Activated CD8-positive, alpha-beta T cell treated with anti-CD3 and anti-CD28 coated beads for 36 hours (primary cell): Measurements from ENCODE around the gene NIPAL3. TPM values are rescaled to one million over a fixed set of nuclear protein-coding genes. Genes with fewer than 3 reads are reported as not detected.

Experiments
- ATAC-seq: fragments of 200-7000 bp; cut with Tn5 transposase; one replicate; pipeline ENCODE4 v1.10.0; 2021; ENCODE audit warnings: mild to moderate bottlenecking, moderate library complexity
- CTCF ChIA-PET: fragments of 350-600 bp; sonication (Branson Sonifier 250); formaldehyde crosslinking; loops from one replicate; lab custom pipeline; 2021; ENCODE audit warnings: antibody characterized with exemption; lab: Charles Lee
- POLR2A ChIA-PET: fragments of 350-600 bp; sonication (Branson Sonifier 250); formaldehyde crosslinking; loops from one replicate; lab custom pipeline; 2021; ENCODE audit warnings: antibody characterized with exemption; lab: Charles Lee
- DNase-seq: peaks from one replicate; pipeline ENCODE4 v3.0.0-alpha.2; 2020
- H3K27ac Mint-ChIP-seq: one replicate; pipeline ENCODE4 v1.8.0; 2021; ENCODE audit warnings: mild to moderate bottlenecking, mixed read lengths
- H3K27me3 Mint-ChIP-seq: one replicate; pipeline ENCODE4 v1.8.0; 2021; ENCODE audit warnings: mixed read lengths
- H3K36me3 Mint-ChIP-seq: one replicate; pipeline ENCODE4 v1.8.0; 2021; ENCODE audit warnings: low read depth, mixed read lengths
- H3K4me1 Mint-ChIP-seq: one replicate; pipeline ENCODE4 v1.8.0; 2021; ENCODE audit warnings: low read depth, mixed read lengths
- H3K4me3 Mint-ChIP-seq: one replicate; pipeline ENCODE4 v1.8.0; 2021; ENCODE audit warnings: mild to moderate bottlenecking, moderate library complexity, mixed read lengths
- H3K9me3 Mint-ChIP-seq: one replicate; pipeline ENCODE4 v1.8.0; 2021; ENCODE audit warnings: mixed read lengths
- intact Hi-C: fragments of 100-400 bp; cut with micrococcal nuclease; formaldehyde crosslinking; loops from one replicate; pipeline ENCODE4 v1.10.0; 2022
- total RNA-seq, 2 experiments: library from RNA; stranded (reverse); gene quantifications; one replicate each; pipeline ENCODE4 v1.2.3, GENCODE V29; 2021
- TF ChIP-seq, protein P1 (sequence below): fragments of 200-600 bp; IDR thresholded peaks from one replicate; pipeline ENCODE4 v1.8.0; 2022; ENCODE audit warnings: antibody characterized with exemption, mild to moderate bottlenecking

NIPAL3 gene
- total RNA-seq, 2 experiments from 2014 or later: 33.2 to 33.3 TPM

DNA sequence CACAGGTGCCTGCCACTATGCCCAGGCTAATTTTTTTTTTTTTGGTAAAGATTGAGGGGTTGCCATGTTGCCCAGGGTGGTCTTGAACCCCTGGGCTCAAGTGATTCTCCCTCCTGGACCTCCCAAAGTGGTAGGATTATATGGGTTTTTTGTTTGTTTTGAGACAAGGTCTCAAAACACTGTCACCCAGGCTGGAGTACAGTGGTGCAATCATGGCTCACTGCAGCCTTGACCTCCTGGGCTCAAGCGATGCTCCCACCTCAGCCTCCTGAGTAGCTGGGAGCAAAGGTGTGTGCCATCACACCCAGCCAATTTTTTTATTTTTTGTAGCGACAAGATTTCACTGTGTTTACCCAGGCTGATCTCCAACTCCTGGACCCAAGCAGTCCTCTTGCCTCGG lies 78.2 kb downstream of the NIPAL3 start:
- DNase-seq: no peak
- ChIA-PET POLR2A (no interaction called here), CTCF (no interaction called here)
- Mint-ChIP-seq H3K27ac (no peak overlapping the region), H3K36me3 (peaks cover 12% of the 10 kb centered on the region), H3K27me3 (no peaks in the 10 kb centered on the region), H3K9me3 (peaks cover 5% of the 10 kb centered on the region), H3K4me3 (no peak overlapping the region), H3K4me1 (peaks cover 36% of the 10 kb centered on the region)
- no peak for ATAC-seq
- intact Hi-C loops: no loop called here
- TF ChIP-seq, protein P1, sequence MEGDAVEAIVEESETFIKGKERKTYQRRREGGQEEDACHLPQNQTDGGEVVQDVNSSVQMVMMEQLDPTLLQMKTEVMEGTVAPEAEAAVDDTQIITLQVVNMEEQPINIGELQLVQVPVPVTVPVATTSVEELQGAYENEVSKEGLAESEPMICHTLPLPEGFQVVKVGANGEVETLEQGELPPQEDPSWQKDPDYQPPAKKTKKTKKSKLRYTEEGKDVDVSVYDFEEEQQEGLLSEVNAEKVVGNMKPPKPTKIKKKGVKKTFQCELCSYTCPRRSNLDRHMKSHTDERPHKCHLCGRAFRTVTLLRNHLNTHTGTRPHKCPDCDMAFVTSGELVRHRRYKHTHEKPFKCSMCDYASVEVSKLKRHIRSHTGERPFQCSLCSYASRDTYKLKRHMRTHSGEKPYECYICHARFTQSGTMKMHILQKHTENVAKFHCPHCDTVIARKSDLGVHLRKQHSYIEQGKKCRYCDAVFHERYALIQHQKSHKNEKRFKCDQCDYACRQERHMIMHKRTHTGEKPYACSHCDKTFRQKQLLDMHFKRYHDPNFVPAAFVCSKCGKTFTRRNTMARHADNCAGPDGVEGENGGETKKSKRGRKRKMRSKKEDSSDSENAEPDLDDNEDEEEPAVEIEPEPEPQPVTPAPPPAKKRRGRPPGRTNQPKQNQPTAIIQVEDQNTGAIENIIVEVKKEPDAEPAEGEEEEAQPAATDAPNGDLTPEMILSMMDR: no peak

GRCh38 chr1:24498589-24498988 lies 83.0 kb downstream of the NIPAL3 start:
- Mint-ChIP-seq H3K27me3 (no peaks in the 10 kb centered on the region), H3K27ac (no peak overlapping the region), H3K4me3 (no peak overlapping the region), H3K36me3 (peaks cover 10% of the 10 kb centered on the region), H3K9me3 (no peaks in the 10 kb centered on the region), H3K4me1 (peaks cover 35% of the 10 kb centered on the region)
- DNase-seq (no peak), ATAC-seq (no peak)
- intact Hi-C loops: no loop called here
- ChIA-PET POLR2A (interaction anchor here (6.6 kb wide), 1 partner anchor 11 kb away, joined by 47 read pairs; no protein-coding TSS in a partner anchor), CTCF (interaction anchor here (1.3 kb wide), 1 partner anchor 88 kb away, joined by 5 read pairs; no protein-coding TSS in a partner anchor)
- TF ChIP-seq, protein P1: no peak

DNA sequence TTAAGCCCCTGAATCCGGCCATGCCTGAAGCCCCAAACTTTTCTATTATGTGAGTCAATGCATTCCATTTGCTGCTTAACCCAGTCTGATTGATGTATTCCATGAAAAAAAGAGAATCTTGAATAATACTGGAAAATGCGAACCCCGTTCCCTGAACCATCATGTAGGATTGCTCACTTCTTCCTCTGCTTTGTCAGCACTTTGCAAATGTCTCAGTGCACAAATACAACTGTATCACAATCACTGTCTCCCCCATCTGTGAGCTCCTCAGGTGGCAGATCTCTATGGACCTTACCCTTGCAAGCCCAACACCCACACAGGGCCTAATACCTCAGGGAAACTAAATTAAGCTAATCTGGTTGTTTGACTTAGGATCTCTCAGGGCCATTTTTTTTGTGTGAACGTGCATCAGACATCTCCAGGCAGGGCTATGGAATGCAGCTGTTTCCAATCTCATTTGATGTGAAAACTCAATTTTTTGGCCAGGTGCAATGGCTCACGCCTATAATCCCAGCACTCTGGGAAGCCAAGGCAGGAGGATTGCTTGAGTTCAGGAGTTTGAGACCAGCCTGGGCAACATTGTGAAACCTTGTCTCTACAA lies 84.9 kb downstream of the NIPAL3 start:
- intact Hi-C loops: loop anchor here (5.0 kb wide), 2 partner anchors 37 to 83 kb away; partner anchors contain the start of gene NIPAL3
- Mint-ChIP-seq H3K4me1 (peaks cover 39% of the 10 kb centered on the region), H3K27me3 (no peaks in the 10 kb centered on the region), H3K36me3 (peaks cover 12% of the 10 kb centered on the region), H3K4me3 (no peak overlapping the region), H3K9me3 (no peaks in the 10 kb centered on the region), H3K27ac (peak overlapping the region; percentile 95)
- POLR2A ChIA-PET: interaction anchor here (0.6 to 6.6 kb wide), 11 partner anchors 8 to 85 kb away, joined by 3 to 47 read pairs (median 10); partner anchors contain the start of gene NIPAL3
- ATAC-seq: no peak
- CTCF ChIA-PET: interaction anchor here (1.3 to 8.5 kb wide), 3 partner anchors 17 to 87 kb away, joined by 3 to 66 read pairs (median 30); no protein-coding TSS in a partner anchor
- TF ChIP-seq, protein P1: no peak
- no peak for DNase-seq

DNA sequence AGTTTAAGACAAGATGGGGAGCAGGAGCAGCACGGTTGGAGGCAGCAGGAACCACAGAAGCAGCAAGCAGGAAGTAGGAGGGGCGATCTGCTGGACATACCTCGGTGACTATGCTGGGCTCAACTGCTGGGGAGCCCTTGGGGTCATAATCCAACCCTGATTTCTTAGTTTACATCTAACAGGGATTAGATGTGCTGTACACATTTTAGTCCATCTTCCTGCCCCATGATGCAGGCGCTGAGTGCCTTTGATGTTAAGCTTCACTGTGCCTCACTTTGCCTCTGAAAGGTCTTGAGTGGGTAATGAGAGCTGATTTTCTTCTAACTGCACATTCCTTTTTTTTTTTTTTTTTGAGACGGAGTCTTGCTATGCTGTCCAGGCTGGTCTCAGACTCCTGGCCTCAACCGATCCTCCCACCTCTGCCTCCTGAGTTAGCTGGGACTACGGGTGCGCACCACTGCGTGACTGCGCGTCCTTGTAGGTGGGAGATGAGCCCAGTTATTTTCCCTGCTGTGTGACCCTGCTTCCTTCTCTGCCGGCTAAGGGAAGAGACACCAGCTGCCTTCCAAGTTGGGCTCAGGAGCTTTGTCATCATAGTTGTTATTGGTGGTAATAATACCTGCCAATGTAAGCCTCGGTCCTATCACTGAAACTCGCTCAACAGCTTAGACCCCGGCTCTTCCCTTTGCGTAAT lies 85.9 kb downstream of the NIPAL3 start:
- Mint-ChIP-seq H3K4me1 (peaks cover 46% of the 10 kb centered on the region), H3K36me3 (peaks cover 9% of the 10 kb centered on the region), H3K9me3 (no peaks in the 10 kb centered on the region), H3K27ac (peak overlapping the region; percentile 95), H3K4me3 (peak overlapping the region; percentile 77), H3K27me3 (no peaks in the 10 kb centered on the region)
- CTCF ChIA-PET: interaction anchor here (0.7 to 8.5 kb wide), 15 partner anchors 10 to 309 kb away, joined by 3 to 66 read pairs (median 6); partner anchors contain the start of genes NIPAL3 and STPG1
- intact Hi-C loops: loop anchor here (5.0 kb wide), 2 partner anchors 36 to 84 kb away; partner anchors contain the start of gene NIPAL3
- POLR2A ChIA-PET: interaction anchor here (0.5 to 6.6 kb wide), 22 partner anchors 9 to 535 kb away, joined by 3 to 47 read pairs (median 5); partner anchors contain the start of gene NIPAL3
- TF ChIP-seq, protein P1: no peak
- DNase-seq (peak; percentile 71), ATAC-seq (peak; percentile 13)
